HG03139 (cell line): Measurements from ENCODE around the gene EGR2.
"Not testable (repeated sequence)": the region's sequence is repeated elsewhere in the genome, so short reads cannot be mapped to it uniquely, and the experiment has no call there.

ENCODE experiments used
- ATAC-seq: cut with Tn5 transposase; IDR thresholded peaks from one replicate; pipeline ENCODE4 v1.9.1; 2021; ENCODE audit not compliant: unreplicated experiment

EGR2 gene

DNA sequence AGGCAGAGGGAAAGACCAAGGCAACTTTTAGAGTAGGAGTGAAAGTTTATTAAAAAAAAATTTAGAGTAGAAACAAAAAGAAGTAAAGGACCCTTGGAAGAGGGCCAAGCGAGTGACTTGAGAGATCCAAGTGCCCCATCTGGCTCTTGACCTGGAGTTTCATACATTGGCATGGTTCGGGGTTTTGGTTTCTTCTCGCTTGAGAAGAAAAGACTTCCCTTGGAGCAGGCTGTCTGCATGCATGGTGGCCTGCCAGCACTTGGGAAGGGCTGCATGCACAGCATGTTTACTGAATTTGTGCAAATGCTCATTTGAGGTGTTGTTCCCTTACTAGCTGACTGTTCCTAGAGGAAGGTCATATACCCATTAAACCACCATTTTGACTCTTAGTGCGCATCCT is 20.4 kb downstream of the EGR2 start:
- ATAC-seq, result no peak

DNA sequence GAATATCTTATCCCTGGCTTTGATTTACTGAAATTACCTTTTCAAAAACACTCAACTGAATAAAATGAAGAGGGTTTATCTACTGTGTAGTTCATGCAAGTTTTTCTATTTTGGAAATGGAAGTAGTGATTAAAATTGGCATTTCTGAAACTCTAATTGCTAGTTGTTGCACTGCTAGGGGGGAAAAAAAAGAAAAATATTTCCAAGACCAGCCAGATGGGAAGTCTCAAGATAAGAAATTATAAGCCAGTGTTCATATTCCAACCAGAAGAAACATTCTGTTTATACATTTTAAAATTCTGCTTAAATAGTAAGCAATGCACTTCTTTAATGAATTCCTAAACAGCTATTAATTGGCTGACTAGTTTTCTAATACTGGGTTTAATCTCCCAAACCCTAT is 21.1 kb downstream of the EGR2 start:
- ATAC-seq, result no peak

DNA sequence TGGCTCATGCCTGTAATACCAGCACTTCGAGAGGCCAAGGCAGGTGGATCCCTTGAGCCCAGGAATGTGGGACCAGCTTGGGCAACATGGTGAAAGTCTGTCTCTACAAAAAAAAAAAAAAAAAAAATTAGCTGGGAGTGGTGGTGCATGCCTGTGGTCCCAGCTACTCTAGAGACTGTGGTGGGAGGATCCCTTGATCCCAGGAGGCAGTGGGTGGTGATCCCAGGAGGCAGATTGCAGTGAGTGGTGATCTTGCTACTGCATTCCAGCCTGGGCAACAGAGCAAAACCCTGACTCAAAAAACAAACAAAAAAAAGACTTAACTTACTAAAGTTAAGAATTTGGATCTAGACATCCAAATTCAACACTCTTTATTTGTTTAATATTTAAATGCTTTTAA is 21.9 kb downstream of the EGR2 start:
- no peak for ATAC-seq

DNA sequence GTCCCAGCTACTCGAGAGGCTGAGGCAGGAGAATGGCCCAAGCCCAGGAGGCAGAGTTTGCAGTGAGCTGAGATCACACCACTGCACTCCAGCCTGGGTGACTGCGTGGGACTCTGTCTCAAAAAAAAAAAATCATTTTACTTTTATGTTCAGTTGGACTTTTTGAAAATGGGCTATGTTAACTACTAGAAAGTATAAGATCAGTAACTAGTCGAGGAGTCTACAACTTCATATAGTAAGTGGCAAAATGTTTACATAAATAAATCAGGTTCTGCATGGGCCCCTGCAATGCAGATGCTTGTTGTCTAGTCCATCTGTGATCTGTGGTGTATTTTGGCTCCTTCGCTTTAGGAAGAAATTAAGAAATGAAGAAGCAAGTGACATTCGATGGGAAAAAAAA is 23.9 kb downstream of the EGR2 start:
- ATAC-seq, result no peak

DNA sequence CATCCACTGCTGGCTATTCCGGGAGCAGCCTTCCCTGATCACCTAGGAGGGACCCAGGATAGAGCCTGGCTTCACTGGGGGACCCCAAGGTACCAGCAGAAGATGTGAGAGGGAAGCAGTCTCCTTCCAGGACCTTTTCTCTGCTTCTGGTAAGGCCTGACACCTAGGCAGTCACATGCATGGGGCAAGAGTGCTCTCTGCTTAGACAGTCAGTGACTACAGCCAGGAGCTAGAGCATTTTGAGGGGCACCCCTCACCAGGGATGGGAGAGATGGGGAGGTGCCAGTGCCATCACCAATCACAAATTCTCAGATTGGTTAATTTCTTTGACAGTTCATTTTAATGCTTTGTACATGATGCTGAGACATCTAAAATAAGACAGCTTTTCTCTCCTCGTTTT is 25.6 kb downstream of the EGR2 start:
- ATAC-seq, result no peak

DNA sequence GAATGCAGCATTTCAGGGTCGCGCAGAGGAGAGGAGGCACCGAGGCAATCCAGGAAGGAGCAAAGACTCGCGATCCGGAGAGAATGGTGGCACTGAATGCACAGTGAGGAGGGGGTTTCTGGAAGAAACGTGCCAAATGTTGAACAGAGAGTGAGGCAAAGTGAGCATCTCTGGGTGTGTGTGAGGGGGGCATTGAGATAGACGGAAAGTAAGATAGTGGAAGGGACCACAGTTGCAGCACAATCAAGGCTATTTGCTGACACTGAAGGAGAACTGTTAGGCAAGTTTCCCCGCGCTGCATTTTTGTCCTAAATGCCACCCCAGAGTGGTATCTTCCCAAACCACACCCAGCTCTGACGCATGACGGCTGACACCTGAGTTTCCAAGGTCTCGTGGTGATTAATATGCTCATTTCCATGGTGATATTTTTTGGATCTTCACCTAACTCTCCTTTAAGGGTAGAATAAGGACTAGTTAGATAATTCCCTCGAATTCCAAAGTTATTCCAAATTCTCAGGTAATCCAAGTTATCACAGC is 26.1 kb downstream of the EGR2 start:
- ATAC-seq, result no peak

DNA sequence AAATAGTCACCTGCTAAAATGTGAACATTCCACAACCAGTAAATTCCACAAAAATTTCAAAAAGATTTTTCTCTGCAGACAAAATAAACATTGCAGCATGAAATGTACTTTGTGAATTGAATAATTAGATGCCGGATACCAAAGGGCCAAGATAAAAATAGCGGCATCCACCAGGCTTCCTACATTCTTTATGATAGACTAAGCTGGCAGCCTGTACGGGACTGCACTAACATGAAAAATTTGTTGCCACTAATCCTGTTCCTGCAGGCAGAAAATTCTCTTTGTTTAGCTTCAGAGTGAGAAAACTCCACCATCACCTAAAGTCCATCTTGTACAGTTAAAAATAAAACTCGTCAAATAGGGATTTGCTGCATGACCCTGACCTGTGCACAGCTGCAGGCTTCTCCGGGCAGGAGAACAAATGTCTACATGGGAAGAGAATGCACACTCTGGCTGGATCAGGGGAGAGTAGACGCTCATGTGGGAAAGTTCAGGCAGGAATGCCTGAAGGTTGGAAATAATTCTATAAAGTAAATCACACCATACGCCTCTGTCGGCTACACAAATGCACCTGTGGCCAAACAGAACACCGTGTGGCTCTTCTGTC is 27.2 kb downstream of the EGR2 start:
- ATAC-seq, result no peak

DNA sequence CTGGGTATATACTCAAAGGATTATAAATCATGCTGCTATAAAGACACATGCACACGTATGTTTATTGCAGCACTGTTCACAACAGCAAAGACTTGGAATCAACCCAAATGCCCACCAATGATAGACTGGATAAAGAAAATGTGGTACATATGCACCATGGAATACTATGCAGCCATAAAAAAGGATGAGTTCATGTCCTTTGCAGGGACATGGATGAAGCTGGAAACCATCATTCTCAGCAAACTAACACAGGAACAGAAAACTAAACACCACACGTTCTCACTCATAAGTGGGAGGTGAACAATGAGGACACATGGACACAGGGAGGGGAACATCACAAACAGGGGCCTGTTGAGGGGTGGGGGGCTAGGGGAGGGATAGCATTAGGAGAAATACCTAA is 27.9 kb downstream of the EGR2 start:
- ATAC-seq, result not testable (repeated sequence)

DNA sequence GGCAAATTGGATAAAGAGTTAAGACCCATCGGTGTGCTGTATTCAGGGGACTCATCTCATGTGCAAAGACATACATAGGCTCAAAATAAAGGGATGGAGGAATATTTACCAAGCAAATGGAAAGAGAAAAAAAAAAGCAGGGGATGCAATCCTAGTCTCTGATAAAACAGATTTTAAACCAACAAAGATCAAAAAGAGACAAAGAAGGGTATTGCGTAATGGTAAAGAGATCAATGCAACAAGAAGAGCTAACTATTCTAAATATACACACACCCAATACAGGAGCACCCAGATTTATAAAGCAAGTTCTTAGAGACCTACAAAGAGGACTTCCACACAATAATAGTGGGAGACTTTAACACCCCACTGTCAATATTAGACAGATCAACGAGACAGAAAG is 31.6 kb downstream of the EGR2 start:
- ATAC-seq, result not testable (repeated sequence)

DNA sequence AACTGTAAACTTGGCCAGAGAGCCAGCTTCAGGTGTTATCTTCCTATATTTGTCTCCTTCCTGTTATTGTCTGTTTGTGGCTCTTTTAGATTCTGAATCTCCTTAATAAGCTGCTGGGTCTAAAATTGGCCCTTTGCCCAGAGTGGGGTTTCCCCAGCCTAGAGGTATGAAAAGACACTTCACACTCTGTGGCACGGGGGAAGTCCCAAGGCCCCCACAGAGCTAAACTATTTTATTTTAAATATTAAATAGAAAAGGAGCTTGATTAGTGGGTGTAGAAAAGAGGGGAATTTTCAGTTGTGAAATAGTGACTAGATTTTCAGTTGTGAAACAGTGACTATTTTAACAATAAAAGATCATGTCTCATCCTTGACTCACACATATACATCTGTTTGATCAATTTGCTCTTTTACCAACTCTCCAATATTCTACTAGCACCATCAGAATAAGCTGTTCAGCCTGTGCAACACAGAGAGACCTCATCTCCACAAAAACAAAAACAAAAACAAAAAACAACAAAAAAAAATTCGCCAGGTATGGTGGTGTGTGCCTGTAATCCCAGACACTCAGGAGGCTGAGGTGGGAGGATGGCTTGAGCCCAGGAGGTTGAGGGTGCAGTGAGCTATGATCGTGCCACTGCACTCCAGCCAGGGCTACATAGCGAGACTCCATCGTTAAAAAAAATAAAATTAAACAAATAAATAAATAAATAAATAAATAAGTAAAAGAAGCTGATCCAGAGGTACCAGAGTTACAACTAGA is 36.5 kb downstream of the EGR2 start:
- peak; percentile 81 for ATAC-seq

DNA sequence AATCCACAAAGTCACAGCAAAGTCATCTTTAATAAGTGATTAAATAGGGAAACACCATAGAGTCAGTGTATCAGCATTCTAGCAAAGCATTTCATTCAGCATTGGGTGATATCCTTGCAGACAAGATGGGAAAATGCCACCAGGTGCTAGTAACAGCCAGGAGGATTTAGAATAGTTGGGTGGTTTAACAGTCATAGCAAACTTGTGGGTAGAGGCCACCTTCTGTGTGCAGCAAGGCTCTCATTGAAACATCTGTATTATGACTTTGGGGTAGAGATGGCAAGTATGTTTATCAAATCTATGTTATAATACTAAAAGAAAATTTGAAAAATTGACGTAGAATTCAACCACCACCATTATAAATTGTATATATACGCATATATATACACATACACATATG is 38.0 kb downstream of the EGR2 start:
- ATAC-seq, result no peak

DNA sequence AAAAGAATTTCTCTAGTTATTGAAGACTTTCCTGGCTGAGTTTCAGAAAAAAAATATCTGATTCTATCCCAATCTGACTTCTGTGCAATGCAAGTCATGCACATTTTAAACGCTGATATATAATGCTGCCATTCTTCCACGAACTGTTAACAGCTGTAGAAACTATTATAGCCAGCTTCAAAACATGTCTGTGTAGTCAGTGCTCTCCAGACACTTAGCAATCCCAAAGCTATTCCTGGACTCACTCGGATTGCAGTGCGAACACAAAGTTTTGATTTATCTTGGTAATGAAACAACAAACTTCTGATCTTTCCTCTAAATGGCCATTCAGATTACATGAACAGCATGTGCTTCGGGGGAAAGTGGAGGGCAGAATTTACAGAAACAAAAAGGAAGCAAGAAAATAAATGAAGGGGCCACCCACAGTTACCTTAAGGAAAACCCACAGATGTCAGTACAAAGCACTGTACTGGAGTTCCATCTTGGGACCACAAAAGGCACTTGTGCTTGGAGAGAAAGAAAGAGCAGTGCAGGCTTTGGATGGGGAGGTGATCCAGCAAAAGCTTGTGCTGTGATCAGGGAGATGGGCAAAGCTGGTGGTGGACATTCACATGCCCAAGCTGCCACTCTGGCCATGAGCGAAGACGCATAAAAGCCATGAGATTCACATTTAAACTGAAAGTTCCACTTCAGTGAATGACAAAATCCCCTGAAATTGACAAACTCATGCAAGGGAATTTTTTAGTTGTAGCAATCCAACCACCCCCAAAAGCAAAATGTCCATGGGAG is 43.8 kb downstream of the EGR2 start:
- no peak for ATAC-seq

DNA sequence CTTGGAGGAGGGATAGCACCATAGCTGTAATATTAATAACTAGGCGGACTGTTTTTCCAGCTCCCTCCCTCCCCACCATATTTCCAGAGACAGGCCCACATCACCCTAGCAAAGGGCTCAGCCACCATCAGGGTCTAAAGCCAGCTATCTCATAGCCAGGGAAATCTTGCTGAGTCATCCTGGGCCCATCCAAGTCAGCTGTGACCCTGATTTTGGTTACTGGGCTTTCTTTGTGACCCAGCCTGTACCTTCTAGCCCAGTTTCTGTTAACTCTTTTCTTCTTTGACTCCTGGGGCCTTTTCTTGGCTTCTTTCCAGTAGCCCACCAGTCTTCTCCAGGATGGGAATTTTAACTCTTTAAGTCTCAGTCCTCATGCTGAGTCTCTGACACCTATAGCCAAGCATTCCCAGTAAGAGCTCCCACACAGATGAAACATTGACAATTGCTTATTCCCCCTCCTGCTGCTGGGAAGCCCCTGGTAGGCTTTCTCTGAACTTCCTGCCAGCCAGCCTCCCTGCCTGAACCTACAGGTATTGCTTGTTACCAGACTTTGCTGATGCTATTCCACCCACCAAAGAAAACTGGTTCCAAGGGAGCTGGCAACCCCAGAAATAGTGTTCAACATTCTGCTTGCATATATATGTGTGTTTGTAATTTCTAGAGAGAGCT is 46.5 kb downstream of the EGR2 start:
- no peak for ATAC-seq

DNA sequence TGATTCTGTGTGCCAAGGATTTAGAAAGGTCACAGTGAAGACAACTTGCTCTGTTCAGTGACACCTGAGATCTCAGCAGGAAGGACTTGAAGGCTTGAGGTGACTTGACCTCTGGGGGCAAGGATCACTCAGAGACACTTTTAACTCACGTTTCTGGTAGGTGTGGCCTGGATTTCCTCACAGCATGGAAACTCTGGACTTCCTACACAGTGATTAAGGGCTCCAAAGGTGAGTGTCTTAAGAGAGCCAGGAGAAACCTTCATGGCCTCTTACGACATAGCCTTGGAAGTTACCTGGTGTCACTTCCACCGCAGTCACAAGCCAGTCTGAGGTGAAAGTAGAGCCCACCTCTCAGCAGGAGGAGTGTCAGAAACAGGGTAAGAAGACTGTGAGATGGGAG is 49.8 kb downstream of the EGR2 start:
- no peak for ATAC-seq

DNA sequence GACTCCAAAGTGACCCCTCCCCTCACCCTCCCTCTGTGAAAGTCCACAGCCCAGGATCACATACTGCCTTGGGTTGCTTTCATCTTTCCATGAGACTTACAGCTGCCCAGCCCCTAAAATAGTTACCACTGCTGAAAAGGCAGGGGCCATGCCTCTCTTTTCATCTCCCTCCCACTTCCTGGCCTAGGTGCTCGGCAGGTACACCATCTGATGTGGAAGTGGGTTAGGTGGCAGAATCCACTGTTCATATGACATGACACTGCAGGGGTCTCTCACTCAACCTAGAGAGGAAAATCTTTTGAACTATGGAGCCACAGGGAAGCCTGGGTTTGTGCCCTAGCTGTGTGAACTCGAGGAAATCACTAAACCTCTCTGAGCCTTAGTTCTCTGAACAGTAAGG is 50.4 kb downstream of the EGR2 start:
- no peak for ATAC-seq

DNA sequence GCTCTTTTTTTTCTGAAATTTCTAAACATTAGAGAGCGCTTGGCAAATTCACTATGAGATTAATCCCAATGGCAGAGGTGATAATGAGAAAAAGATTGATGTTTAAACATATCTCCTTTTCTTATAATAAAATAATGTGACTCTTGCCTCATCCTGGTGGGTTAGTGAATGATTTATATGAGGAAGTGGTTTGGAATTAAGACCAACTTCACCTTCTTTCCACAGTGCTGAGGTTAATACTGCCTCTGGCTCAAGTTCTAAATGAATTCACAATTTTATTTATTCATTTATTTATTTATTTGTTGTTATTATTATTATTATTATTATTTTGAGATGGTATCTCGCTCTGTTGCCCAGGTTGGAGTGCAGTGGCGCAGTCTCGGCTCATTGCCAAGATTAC is 52.2 kb downstream of the EGR2 start:
- ATAC-seq, result no peak

DNA sequence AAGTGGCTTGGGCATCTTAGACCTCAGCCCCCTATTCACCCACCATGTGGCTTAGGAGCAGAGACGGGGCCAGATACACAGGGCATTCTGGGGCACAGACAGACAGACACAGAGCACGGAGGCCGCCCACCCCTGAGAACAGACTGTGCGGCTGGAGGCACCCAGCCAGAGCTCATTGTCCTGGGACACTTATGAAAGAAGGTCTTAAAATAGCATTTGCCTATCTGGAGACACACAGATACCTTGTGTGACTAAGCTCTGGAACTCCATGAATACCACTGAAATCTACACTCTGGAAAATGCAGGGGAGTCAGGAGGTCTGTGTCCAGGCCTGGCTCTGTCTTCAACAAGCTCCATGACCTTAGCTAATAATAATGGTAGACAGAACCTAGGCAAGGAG is 53.0 kb downstream of the EGR2 start:
- ATAC-seq, result no peak
